ENCODE results near the gene RPL7A.
"Not testable (repeated sequence)": the region's sequence is repeated elsewhere in the genome, so short reads cannot be mapped to it uniquely, and the experiment has no call there.

The RPL7A gene

DNA sequence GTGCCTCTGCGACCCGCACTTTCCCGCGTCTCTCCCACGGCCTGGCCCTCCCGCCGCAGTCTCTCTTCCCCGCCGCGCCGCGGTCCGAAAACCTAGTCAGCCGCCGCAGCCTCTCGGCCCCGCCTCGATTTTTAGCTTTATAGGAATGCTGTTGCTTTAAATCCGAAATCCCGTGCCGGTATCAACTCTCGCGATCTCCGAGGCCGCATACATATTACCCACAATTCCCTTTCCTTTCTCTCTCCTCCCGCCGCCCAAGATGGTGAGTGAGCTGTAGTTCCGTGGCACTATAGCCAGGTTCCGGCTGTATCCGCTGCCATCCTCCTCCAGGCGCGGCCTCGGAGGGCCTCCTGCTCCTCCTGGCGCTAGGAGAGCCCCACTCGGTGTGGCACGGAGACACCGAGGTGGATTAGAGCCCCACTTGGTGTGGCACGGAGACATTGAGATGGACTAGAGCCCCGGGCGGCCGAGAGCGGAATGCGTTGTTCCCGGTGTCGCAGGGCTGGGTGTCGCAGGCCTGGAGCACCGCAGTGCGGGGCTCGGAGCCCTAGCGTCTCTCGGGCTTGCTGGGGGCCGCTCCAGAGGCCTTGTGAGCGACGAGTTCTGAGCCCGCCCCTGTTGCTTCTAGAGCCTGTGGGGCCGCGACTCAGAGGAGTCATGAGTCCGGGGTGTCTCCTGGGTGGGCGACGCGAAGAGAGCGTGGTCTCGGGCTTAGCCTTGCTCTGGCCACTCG, at the start of gene RPL7A, which contains the start of gene MED22:
RPL7A (plus strand) TSS at position 234 of the 733 bp plus-strand sequence; CDS start at position 260, 26 bp downstream.
MED22 (minus strand) TSS at position 147 of the 733 bp plus-strand sequence. CDS start 1,469 bp downstream, outside the sequence.
- DNase-seq (ENCODE audit: low read depth) = peak; percentile 98
- TF ChIP-seq, protein P1, sequence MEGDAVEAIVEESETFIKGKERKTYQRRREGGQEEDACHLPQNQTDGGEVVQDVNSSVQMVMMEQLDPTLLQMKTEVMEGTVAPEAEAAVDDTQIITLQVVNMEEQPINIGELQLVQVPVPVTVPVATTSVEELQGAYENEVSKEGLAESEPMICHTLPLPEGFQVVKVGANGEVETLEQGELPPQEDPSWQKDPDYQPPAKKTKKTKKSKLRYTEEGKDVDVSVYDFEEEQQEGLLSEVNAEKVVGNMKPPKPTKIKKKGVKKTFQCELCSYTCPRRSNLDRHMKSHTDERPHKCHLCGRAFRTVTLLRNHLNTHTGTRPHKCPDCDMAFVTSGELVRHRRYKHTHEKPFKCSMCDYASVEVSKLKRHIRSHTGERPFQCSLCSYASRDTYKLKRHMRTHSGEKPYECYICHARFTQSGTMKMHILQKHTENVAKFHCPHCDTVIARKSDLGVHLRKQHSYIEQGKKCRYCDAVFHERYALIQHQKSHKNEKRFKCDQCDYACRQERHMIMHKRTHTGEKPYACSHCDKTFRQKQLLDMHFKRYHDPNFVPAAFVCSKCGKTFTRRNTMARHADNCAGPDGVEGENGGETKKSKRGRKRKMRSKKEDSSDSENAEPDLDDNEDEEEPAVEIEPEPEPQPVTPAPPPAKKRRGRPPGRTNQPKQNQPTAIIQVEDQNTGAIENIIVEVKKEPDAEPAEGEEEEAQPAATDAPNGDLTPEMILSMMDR (IDR thresholded peaks at IDR 0.05; ENCODE audit: low read length, missing control alignments) = no peak
- peak within 1 kb of the TSS; percentile 100 for H3K4me3 ChIP-seq (replicated peaks; ENCODE audit: low read depth, low read length)

DNA sequence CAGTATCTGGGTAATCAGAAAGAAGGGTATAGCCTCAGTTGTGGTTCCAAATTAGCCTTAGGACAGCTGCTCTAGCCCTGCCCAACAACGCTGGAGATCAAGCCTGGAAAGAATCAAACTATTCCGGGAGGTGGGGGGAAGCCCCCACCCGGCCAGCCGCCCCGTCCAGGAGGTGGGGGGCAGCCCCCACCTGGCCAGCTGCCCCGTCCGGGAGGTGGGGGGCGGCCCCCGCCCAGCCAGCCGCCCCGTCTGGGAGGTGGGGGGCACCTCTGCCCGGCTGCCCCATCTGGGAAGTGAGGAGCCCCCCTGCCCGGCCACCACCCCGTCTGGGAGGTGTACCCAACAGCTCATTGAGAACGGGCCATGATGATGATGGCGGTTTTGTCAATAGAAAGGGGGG, 48.0 kb upstream of the RPL7A start:
- not testable (repeated sequence) for H3K4me3 ChIP-seq (replicated peaks; ENCODE audit: low read depth, low read length); DNase-seq (ENCODE audit: low read depth)

DNA sequence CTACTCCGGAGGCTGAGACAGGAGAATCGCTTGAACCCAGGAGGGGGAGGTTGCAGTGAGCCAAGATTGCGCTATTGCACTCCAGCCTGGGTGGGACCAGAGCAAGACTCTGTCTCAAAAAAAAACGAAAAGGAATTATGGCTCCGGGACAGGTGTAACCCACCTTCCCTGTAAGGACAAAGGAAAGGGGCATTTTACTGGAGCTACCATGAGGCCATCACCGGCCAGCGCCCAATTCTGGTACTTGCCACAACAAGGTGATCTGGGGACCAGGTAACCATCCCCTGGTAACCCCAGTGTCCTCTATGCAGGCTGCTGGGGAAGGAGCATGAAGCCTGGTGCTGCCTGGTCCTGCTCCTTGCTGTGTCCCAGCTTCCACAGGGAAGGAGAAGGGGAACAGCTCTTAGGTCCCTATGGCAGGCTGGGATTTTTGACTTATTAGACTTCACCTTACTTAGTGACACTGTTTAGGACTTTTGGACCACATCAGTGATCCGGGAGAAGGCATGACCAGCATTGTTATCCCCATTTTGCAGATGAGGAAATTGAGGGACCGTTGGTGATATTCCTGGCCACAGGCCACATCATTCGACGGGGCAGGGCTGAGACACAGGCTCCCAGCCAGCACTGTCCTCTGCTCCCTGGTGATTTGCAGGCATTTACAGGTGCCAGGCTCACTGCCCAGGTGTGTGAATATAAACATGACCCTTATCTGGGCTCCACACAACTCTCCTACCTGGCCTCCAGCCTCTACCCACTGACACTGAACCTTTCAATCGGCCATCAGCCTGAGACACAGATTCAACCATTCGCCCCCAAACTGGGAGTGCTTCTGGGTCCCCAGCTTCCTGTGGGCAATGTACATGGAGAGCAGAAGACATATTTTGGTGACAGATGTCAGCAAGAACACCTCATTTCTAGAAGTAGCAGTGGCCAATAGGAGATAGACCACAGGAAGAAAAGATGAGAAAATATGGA, 46.5 kb upstream of the RPL7A start:
- no peak for DNase-seq (ENCODE audit: low read depth)
- no peak overlapping the region for H3K4me3 ChIP-seq (replicated peaks; ENCODE audit: low read depth, low read length)
- TF ChIP-seq, protein P1 (IDR thresholded peaks at IDR 0.05; ENCODE audit: low read length, missing control alignments) = no peak

DNA sequence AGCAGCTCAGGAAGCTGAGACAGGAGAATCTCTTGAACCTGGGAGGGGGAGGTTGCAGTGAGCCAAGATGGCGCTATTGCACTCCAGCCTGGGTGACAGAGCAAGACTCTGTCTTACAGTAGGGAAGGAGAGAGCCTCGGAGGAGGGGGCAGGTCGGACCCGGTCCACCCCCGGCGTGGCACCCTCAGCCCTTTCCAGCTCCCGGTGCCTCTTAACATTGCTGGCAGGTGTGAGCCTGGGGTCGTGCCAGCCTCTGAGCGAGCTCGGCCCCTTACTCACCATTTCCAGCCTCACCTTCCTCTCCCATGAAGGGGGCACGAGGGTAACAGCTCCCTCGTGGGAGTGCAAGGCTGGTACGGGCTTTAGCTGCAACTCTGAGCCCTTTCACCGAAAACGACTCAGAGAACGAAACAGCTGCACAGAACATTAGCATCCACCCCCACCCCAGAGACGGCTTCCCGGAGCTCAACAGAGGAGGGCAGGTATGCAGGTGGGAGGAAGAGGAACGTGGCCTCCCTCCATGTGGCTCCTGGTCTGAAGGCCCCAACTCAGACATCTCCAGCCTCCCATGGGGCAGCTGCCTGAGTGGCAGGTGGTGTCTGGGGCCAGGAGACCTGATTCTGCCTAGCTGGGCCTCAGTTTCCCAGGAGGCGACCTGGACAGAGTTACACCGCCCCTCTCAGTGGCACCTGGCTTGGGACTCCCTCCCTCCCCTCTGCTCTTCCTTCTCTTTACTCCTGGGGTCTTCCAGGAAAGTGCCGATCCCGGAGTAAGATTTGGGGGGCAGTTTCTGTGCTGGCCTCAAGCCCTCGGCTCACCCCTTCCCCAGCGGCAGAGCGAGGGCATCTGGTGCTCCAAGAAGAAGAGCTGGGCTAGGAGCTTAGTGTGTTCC, 44.5 kb upstream of the RPL7A start:
- TF ChIP-seq, protein P1 (IDR thresholded peaks at IDR 0.05; ENCODE audit: low read length, missing control alignments) = no peak
- no peak overlapping the region for H3K4me3 ChIP-seq (replicated peaks; ENCODE audit: low read depth, low read length)
- no peak for DNase-seq (ENCODE audit: low read depth)

DNA sequence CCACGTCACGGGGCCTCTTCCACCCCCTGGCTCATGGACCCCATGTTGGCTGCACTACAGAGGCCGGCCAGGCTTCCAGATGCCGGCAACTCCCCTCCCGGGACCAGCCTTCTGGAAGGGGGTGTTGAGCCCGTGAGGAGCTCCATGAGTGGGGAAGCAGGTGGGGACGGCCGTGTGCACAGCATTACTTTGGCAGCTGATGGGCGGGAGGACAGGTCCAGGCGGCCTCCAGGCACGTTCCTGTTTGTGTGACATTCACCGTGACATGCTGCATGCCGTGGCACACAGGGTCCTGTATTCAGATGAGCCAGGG, 43.9 kb upstream of the RPL7A start:
- TF ChIP-seq, protein P1 (IDR thresholded peaks at IDR 0.05; ENCODE audit: low read length, missing control alignments) = no peak
- DNase-seq (ENCODE audit: low read depth) = no peak
- H3K4me3 ChIP-seq (replicated peaks; ENCODE audit: low read depth, low read length) = no peak overlapping the region

DNA sequence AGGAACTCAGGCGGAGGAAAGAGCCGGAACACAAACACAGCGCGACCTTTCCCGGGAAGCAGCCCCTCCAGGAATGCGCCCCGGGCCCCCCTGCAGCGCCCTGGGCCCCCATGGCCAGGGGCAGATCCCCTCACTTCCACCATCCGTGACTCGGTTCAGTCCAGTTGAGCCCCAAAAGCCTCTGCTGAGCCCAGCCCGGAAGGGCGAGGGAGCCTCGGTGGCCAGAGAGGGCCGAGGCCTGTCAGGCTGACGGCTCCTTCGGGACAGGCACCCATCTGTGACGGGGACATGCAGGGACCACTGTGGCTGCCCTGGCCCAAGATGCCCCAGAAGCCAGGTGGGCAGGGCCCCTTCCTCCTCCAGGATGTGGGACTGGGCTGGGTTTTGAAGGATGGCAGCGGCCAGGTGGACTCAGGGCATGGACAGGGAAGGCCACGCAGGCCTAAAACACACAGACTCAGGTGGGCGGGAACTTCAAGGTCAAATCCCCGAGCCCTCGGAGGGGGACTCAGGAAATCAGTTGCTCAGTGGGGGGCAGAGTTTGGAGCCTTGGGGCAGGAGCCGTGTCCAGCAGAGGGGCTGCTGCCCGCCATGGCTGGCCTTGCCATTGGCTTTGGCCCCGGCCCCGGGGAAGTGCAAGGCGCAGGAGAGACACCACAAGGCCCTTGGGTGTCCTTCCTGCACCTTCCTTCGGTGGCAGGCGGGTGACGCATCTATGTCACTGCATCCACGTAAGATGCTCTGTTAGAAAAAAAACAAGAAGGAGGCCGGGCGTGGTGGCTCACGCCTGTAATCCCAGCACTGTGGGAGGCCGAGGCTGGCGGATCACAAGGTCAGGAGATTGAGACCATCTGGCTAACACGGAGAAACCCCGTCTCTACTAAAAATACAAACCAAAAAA, 43.3 kb upstream of the RPL7A start:
- H3K4me3 ChIP-seq (replicated peaks; ENCODE audit: low read depth, low read length) = no peak overlapping the region
- TF ChIP-seq, protein P1 (IDR thresholded peaks at IDR 0.05; ENCODE audit: low read length, missing control alignments) = no peak
- DNase-seq (ENCODE audit: low read depth) = no peak
